H1 (cell line): ENCODE measurements around the gene MATN4. TPM values are rescaled to one million over a fixed set of nuclear protein-coding genes. Genes with fewer than 3 reads are reported as not detected.

Experiments used
- CTCF ChIA-PET: fragments of 300-600 bp; sonication (Branson Sonifier 250); formaldehyde crosslinking; loops from one replicate; lab custom pipeline; 2021; ENCODE audit not compliant: partially characterized antibody; lab: Charles Lee
- POLR2A ChIA-PET: fragments of 300-600 bp; sonication (Branson Sonifier 250); formaldehyde crosslinking; loops from one replicate; lab custom pipeline; 2021; ENCODE audit warnings: inconsistent platforms; ENCODE audit not compliant: partially characterized antibody; lab: Charles Lee
- DNase-seq, 2 experiments: peaks; one replicate each; pipeline versions ENCODE4 v3.0.0 to v3.0.0-alpha.2; 2010 to 2022; ENCODE audit warnings: low spot score in 2 of 2, low read depth in 1 of 2, mixed read lengths in 1 of 2
- FAIRE-seq: peaks from 2 replicates; lab custom pipeline; 2011; peaks lifted over from hg19 to GRCh38; lab: Jason Lieb, UNC
- H2AFZ ChIP-seq: 2 replicates; pipeline ENCODE4 v1.8.1; 2012; ENCODE audit warnings: low read length, inconsistent platforms
- H2AK5ac ChIP-seq: 2 replicates; pipeline ENCODE4 v1.6.1; 2013; ENCODE audit warnings: low read depth, low read length
- H2BK120ac ChIP-seq: replicated peaks from 2 replicates; pipeline ENCODE3; 2013; ENCODE audit warnings: low read depth, low read length, inconsistent platforms
- H2BK12ac ChIP-seq: 2 replicates; pipeline ENCODE4 v1.6.1; 2013; ENCODE audit warnings: low read depth, low read length
- H2BK15ac ChIP-seq: 2 replicates; pipeline ENCODE4 v1.6.1; 2013; ENCODE audit warnings: low read length
- H2BK20ac ChIP-seq: 2 replicates; pipeline ENCODE4 v1.6.1; 2013; ENCODE audit warnings: low read length
- H2BK5ac ChIP-seq: 2 replicates; pipeline ENCODE4 v1.6.1; 2013; ENCODE audit warnings: low read depth, low read length
- H3K14ac ChIP-seq: 2 replicates; pipeline ENCODE4 v1.6.1; 2013; ENCODE audit warnings: inconsistent platforms; ENCODE audit not compliant: insufficient read length
- H3K18ac ChIP-seq: 2 replicates; pipeline ENCODE4 v1.6.1; 2013; ENCODE audit warnings: low read length; ENCODE audit errors: extremely low read depth
- H3K23ac ChIP-seq: 2 replicates; pipeline ENCODE4 v1.6.1; 2013; ENCODE audit warnings: inconsistent platforms; ENCODE audit not compliant: insufficient read length
- H3K23me2 ChIP-seq: 2 replicates; pipeline ENCODE4 v1.6.1; 2013; ENCODE audit warnings: low read depth, low read length
- H3K27ac ChIP-seq: 2 replicates; pipeline ENCODE4 v1.6.1; 2011; ENCODE audit warnings: low read depth, low read length, inconsistent platforms
- H3K27me3 ChIP-seq, 4 experiments: replicated peaks in 1 of 4; 1 replicate in 1 of 4; 2 replicates in 3 of 4; pipeline versions ENCODE4 v1.6.1 to v1.8.1; 2011 to 2013; ENCODE audit warnings: low read length in 3 of 4, mild to moderate bottlenecking in 3 of 4, inconsistent platforms in 2 of 4, mixed read lengths in 2 of 4, moderate library complexity in 1 of 4; ENCODE audit not compliant: control insufficient read depth in 3 of 4, insufficient read depth in 3 of 4; ENCODE audit errors: extremely low read depth in 1 of 4
- H3K36me3 ChIP-seq, 4 experiments: 2 replicates each; pipeline versions ENCODE4 v1.6.1 to v1.8.1; 2011 to 2013; ENCODE audit warnings: mild to moderate bottlenecking in 4 of 4, low read length in 3 of 4, moderate library complexity in 2 of 4, control low read depth in 1 of 4, inconsistent platforms in 1 of 4; ENCODE audit not compliant: insufficient read depth in 4 of 4, control insufficient read depth in 2 of 4
- H3K4ac ChIP-seq: replicated peaks from 2 replicates; pipeline ENCODE3; 2013; ENCODE audit warnings: low read length, low read depth, mixed read lengths, inconsistent platforms; ENCODE audit not compliant: insufficient read length
- H3K4me1 ChIP-seq, 4 experiments: replicated peaks in 1 of 4; 1 replicate in 1 of 4; 2 replicates in 3 of 4; pipeline versions ENCODE4 v1.6.1 to v1.8.1; 2011 to 2013; ENCODE audit warnings: low read length in 3 of 4, inconsistent platforms in 2 of 4, mixed read lengths in 1 of 4; ENCODE audit not compliant: insufficient read depth in 4 of 4, control insufficient read depth in 3 of 4
- H3K4me2 ChIP-seq, 2 experiments: 2 replicates each; pipeline versions ENCODE4 v1.6.1 to v1.8.1; 2011 to 2013; ENCODE audit warnings: low read depth in 2 of 2, low read length in 2 of 2, control low read depth in 1 of 2, inconsistent platforms in 1 of 2, mild to moderate bottlenecking in 1 of 2; ENCODE audit not compliant: insufficient read depth in 1 of 2
- H3K4me3 ChIP-seq, 4 experiments: fragments of 200-600, 300-600 bp in 1 of 4; sonication (generic), shearing (Covaris generic), sonication (Bioruptor Twin) in 1 of 4; 2 replicates each; pipeline versions ENCODE4 v1.5.1 to v1.8.1; 2011 to 2016; ENCODE audit warnings: low read length in 4 of 4, low read depth in 3 of 4, control low read depth in 2 of 4, inconsistent platforms in 2 of 4, mild to moderate bottlenecking in 2 of 4, mixed read lengths in 1 of 4, moderate library complexity in 1 of 4; ENCODE audit not compliant: insufficient read depth in 2 of 4; ENCODE audit errors: extremely low read depth in 1 of 4
- H3K56ac ChIP-seq: replicated peaks from 2 replicates; pipeline ENCODE3; 2013; ENCODE audit warnings: low read depth, mild to moderate bottlenecking, mixed read lengths, low read length, inconsistent platforms; ENCODE audit not compliant: insufficient read length
- H3K79me1 ChIP-seq: 2 replicates; pipeline ENCODE4 v1.6.1; 2013; ENCODE audit warnings: low read depth, low read length, control low read depth
- H3K79me2 ChIP-seq, 2 experiments: 2 replicates each; pipeline versions ENCODE4 v1.6.1 to v1.8.1; 2012 to 2013; ENCODE audit warnings: low read length in 2 of 2, mild to moderate bottlenecking in 2 of 2, inconsistent platforms in 1 of 2; ENCODE audit not compliant: insufficient read depth in 2 of 2, control insufficient read depth in 1 of 2
- H3K9ac ChIP-seq, 4 experiments: replicated peaks in 1 of 4; 1 replicate in 1 of 4; 2 replicates in 3 of 4; pipeline versions ENCODE4 v1.6.1 to v1.8.1; 2011 to 2013; ENCODE audit warnings: low read depth in 3 of 4, low read length in 3 of 4, control low read depth in 2 of 4, mild to moderate bottlenecking in 2 of 4, moderate library complexity in 2 of 4, inconsistent platforms in 1 of 4; ENCODE audit errors: extremely low read depth in 1 of 4
- H3K9me3 ChIP-seq, 2 experiments: 2 replicates each; pipeline versions ENCODE4 v1.6.1 to v1.8.1; 2012 to 2013; ENCODE audit warnings: mild to moderate bottlenecking in 2 of 2, moderate library complexity in 2 of 2, control low read depth in 1 of 2, inconsistent platforms in 1 of 2, low read depth in 1 of 2, low read length in 1 of 2, mixed read lengths in 1 of 2; ENCODE audit not compliant: insufficient read depth in 2 of 2
- H4K20me1 ChIP-seq, 2 experiments: replicated peaks in 1 of 2; 2 replicates each; pipeline versions ENCODE3 to v1.8.1; 2011 to 2013; ENCODE audit warnings: inconsistent platforms in 2 of 2, low read length in 2 of 2, mild to moderate bottlenecking in 1 of 2; ENCODE audit not compliant: insufficient read depth in 2 of 2, control insufficient read depth in 1 of 2
- H4K5ac ChIP-seq: 2 replicates; pipeline ENCODE4 v1.6.1; 2013; ENCODE audit warnings: low read length, low read depth, mixed read lengths, inconsistent platforms; ENCODE audit not compliant: insufficient read length
- H4K8ac ChIP-seq: 2 replicates; pipeline ENCODE4 v1.8.0; 2013; ENCODE audit warnings: mild to moderate bottlenecking, moderate library complexity, low read length, inconsistent platforms; ENCODE audit not compliant: insufficient read depth; ENCODE audit errors: extremely low read depth
- H4K91ac ChIP-seq: replicated peaks from 2 replicates; pipeline ENCODE3; 2013; ENCODE audit warnings: low read length, mixed read lengths, inconsistent platforms; ENCODE audit not compliant: insufficient read length
- BRCA1 ChIP-seq: IDR thresholded peaks from 2 replicates; pipeline ENCODE4 v1.6.1; 2012; ENCODE audit warnings: low read depth, low read length, improper control_type of control experiment
- CBX5 ChIP-seq: fragments of 300-800, 300-1000 bp; sonication (generic); IDR thresholded peaks from 2 replicates; pipeline ENCODE4 v1.7.1; 2016; ENCODE audit warnings: antibody characterized with exemption, low read length, low read depth
- CTBP2 ChIP-seq: IDR thresholded peaks from 2 replicates; pipeline ENCODE4 v1.7.0; 2011; ENCODE audit warnings: borderline replicate concordance, mild to moderate bottlenecking, moderate library complexity, mixed read lengths, low read length; ENCODE audit not compliant: insufficient read depth, insufficient read length
- GABPA ChIP-seq: IDR thresholded peaks from 2 replicates; pipeline ENCODE4 v1.6.1; 2011; ENCODE audit warnings: mild to moderate bottlenecking, low read length, moderate library complexity, borderline replicate concordance; ENCODE audit not compliant: insufficient read depth
- GTF2F1 ChIP-seq: IDR thresholded peaks from 2 replicates; pipeline ENCODE4 v1.6.1; 2012; ENCODE audit warnings: low read depth, low read length, improper control_type of control experiment, borderline replicate concordance
- RFX5 ChIP-seq: IDR thresholded peaks from 2 replicates; pipeline ENCODE4 v1.6.1; 2011; ENCODE audit warnings: low read depth, low read length, improper control_type of control experiment, borderline replicate concordance
- SP1 ChIP-seq: IDR thresholded peaks from 2 replicates; pipeline ENCODE4 v1.6.1; 2011; ENCODE audit warnings: low read depth, low read length
- SP4 ChIP-seq: IDR thresholded peaks from 2 replicates; pipeline ENCODE4 v1.6.1; 2012; ENCODE audit warnings: low read length, inconsistent platforms
- SRF ChIP-seq: IDR thresholded peaks from 2 replicates; pipeline ENCODE4 v1.6.1; 2011; ENCODE audit warnings: mild to moderate bottlenecking, low read depth, low read length, moderate library complexity
- SUZ12 ChIP-seq: fragments of 200-600 bp; sonication (generic); IDR thresholded peaks from 2 replicates; pipeline ENCODE4 v1.6.1; 2012; ENCODE audit warnings: mild to moderate bottlenecking, inconsistent platforms, low read length, moderate library complexity, mixed read lengths
- TAF1 ChIP-seq: IDR thresholded peaks from 2 replicates; pipeline ENCODE4 v1.6.1; 2011; ENCODE audit warnings: mild to moderate bottlenecking, low read depth, low read length
- TCF12 ChIP-seq: IDR thresholded peaks from 2 replicates; pipeline ENCODE4 v1.6.1; 2011; ENCODE audit warnings: low read depth, mild to moderate bottlenecking, low read length
- WGBS, 2 experiments: shearing (Covaris generic) in 1 of 2; methylation state at CpG; one replicate each; pipeline versions ENCODE4 v1.1.6 to v1.1.7; 2013 to 2015; ENCODE audit warnings: low lambda C conversion rate in 2 of 2, mixed read lengths in 2 of 2, inconsistent platforms in 1 of 2, low coverage in 1 of 2, missing lambda C conversion rate in 1 of 2; ENCODE audit not compliant: insufficient replicate concordance in 2 of 2, insufficient coverage in 1 of 2, insufficient read length in 1 of 2; ENCODE audit errors: extremely low coverage in 1 of 2, missing lambda C conversion rate in 1 of 2; 5-methylcytosine and 5-hydroxymethylcytosine counted together
- polyA plus RNA-seq, 7 experiments: library from polyadenylated mRNA; depleted of rRNA in 3 of 7; stranded (reverse) in 5 of 7; unstranded in 2 of 7; fragments of >200 nt in 5 of 7; fragments of 200-250 nt in 2 of 7; gene quantifications; 1 replicate in 5 of 7; 2 replicates in 1 of 7; 4 replicates in 1 of 7; pipeline versions ENCODE4 v1.2.1 to v1.2.3, GENCODE V29; 2011 to 2013; ENCODE audit warnings: missing spikeins in 2 of 7, mixed read lengths in 2 of 7
- total RNA-seq: library from RNA; stranded (reverse); fragmentation: NEBNext Ultra II Directional; extraction: Animal tissue kit (Norgen Biotek cat#: 25700); gene quantifications from 2 replicates; pipeline ENCODE4 v1.2.1, GENCODE V29; 2021
- TF ChIP-seq, protein P1 (sequence below): IDR thresholded peaks from 2 replicates; pipeline ENCODE4 v1.6.1; 2011; ENCODE audit warnings: low read depth, mild to moderate bottlenecking, low read length; ENCODE audit not compliant: insufficient read depth

Gene MATN4
- total and polyA plus RNA-seq, 2 of the 8 experiments (the other 6 are each of a cell fraction or from before 2014, with no cell fraction given) = 2.1 to 4.4 TPM

DNA sequence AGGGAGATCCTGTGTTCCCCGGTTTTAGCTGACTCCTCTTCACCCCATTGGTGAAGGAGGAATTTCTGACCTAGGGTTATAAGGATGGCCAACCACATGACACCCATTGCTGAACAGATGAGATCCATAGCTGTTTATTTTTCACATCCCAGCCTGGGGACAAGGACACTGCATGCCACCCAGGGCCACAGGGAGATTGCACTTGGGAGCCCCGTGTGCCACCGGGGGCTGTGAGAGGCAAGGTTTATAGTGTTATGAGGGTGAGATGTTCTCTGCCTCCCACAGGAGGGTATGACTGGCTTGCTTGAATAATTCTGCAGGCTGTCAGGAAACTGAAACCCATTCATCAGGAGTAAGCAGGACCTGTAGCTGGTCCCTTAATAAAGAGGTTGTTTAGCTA is 39.0 kb downstream of the MATN4 start:
- Histone ChIP-seq H3K23me2 (no peaks in the 10 kb centered on the region), H2AK5ac (no peak overlapping the region), H4K20me1 (no peaks in the 10 kb centered on the region), H4K91ac (no peak overlapping the region), H3K14ac (no peak overlapping the region), H3K4ac (no peak overlapping the region), H2BK120ac (no peak overlapping the region), H2BK20ac (no peak overlapping the region), H3K9me3 (no peaks in the 10 kb centered on the region), H3K56ac (no peak overlapping the region), H3K4me1 (peaks cover 0 to 2% (median 0%) of the 10 kb centered on the region in 4 experiments; a peak in 2 of 7 replicates), H3K79me2 (no peaks in the 10 kb centered on the region), H3K9ac (no peak overlapping the region), H3K4me2 (no peak overlapping the region), H2AFZ (no peak overlapping the region), H2BK5ac (no peak overlapping the region), H3K4me3 (no peak overlapping the region), H2BK12ac (no peak overlapping the region), H3K36me3 (no peaks in the 10 kb centered on the region), H3K23ac (no peak overlapping the region), H4K5ac (no peak overlapping the region), H3K79me1 (no peaks in the 10 kb centered on the region), H2BK15ac (no peak overlapping the region), H3K27ac (no peak overlapping the region), H4K8ac (no peak overlapping the region), H3K27me3 (no peaks in the 10 kb centered on the region), H3K18ac (no peak overlapping the region)
- no peak for DNase-seq
- no peak for FAIRE-seq
- no peak for TF ChIP-seq BRCA1
- no peak for TF ChIP-seq CTBP2
- TF ChIP-seq SRF = no peak
- no peak for TF ChIP-seq GTF2F1
- TF ChIP-seq RFX5 = no peak
- no peak for TF ChIP-seq SUZ12
- TF ChIP-seq CBX5 = no peak
- no peak for TF ChIP-seq TCF12
- TF ChIP-seq SP4 = no peak
- no peak for TF ChIP-seq GABPA
- TF ChIP-seq, protein P1, sequence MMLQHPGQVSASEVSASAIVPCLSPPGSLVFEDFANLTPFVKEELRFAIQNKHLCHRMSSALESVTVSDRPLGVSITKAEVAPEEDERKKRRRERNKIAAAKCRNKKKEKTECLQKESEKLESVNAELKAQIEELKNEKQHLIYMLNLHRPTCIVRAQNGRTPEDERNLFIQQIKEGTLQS = no peak
- no peak for TF ChIP-seq TAF1
- TF ChIP-seq SP1 = no peak
- 80% methylated on average over 3 of the region's 3 CpGs; no CpG with 5 or more reads in 1 of the 2 experiments for WGBS, 2 experiments
- CTCF ChIA-PET = interaction anchor here (0.8 to 2.1 kb wide), 5 partner anchors 22 to 130 kb away, joined by 3 to 6 read pairs (median 5); no protein-coding TSS in a partner anchor
- POLR2A ChIA-PET = interaction anchor here (1.6 kb wide), 1 partner anchor 14 kb away, joined by 3 read pairs; no protein-coding TSS in a partner anchor
